ENCODE data around the gene RGS6.
"Not testable (repeated sequence)": the region's sequence is repeated elsewhere in the genome, so short reads cannot be mapped to it uniquely, and the experiment has no call there.

The RGS6 gene

GRCh38 chr14:71938273-71938672 is 6.0 kb downstream of the RGS6 start:
- not testable (repeated sequence) for H2AK5ac ChIP-seq (ENCODE audit: low read length, severe bottlenecking); H2BK120ac ChIP-seq (ENCODE audit: low read depth, low read length); H2BK12ac ChIP-seq (ENCODE audit: low read length in 2 of 2); H3K79me1 ChIP-seq (replicated peaks; ENCODE audit: low read length, poor library complexity, severe bottlenecking); H2BK5ac ChIP-seq (ENCODE audit: low read depth, low read length, poor library complexity, severe bottlenecking); H3K4me1 ChIP-seq (ENCODE audit: control insufficient read depth, insufficient read depth, low read depth, low read length); H2BK15ac ChIP-seq (ENCODE audit: low read depth, poor library complexity, severe bottlenecking); H3K27ac ChIP-seq (ENCODE audit: low read length, poor library complexity, severe bottlenecking); H3K9me3 ChIP-seq (ENCODE audit: control insufficient read depth, low read length); H3K9ac ChIP-seq (ENCODE audit: low read length); DNase-seq; H3K14ac ChIP-seq (ENCODE audit: low read length in 2 of 2); H3K18ac ChIP-seq (ENCODE audit: low read depth in 1 of 2, low read length in 2 of 2); H3K23ac ChIP-seq (ENCODE audit: low read length in 2 of 2); H2AFZ ChIP-seq (ENCODE audit: low read depth, low read length); H3K4me2 ChIP-seq (ENCODE audit: low read length, poor library complexity, severe bottlenecking); H4K91ac ChIP-seq (ENCODE audit: low read length); H4K8ac ChIP-seq (ENCODE audit: low read length); H3K4me3 ChIP-seq (ENCODE audit: insufficient read depth in 1 of 2, low read depth in 1 of 2, low read length in 2 of 2); H3K36me3 ChIP-seq (ENCODE audit: control insufficient read depth in 1 of 2, insufficient read depth in 2 of 2, low read depth in 1 of 2, low read length in 2 of 2); H3K4ac ChIP-seq (ENCODE audit: low read depth in 1 of 2, low read length in 2 of 2)
- WGBS: 61% methylated on average over 1 of the region's 3 CpGs
- H3K27me3 ChIP-seq (ENCODE audit: control insufficient read depth in 1 of 2, insufficient read depth in 1 of 2, low read length in 2 of 2): peaks cover 9 to 14% of the 10 kb centered on the region in 2 experiments

- DNase-seq; H3K18ac ChIP-seq (ENCODE audit: low read depth in 1 of 2, low read length in 2 of 2); H3K27me3 ChIP-seq (ENCODE audit: control insufficient read depth in 1 of 2, insufficient read depth in 1 of 2, low read length in 2 of 2); H3K4me2 ChIP-seq (ENCODE audit: low read length, poor library complexity, severe bottlenecking); H2BK12ac ChIP-seq (ENCODE audit: low read length in 2 of 2); H3K79me1 ChIP-seq (replicated peaks; ENCODE audit: low read length, poor library complexity, severe bottlenecking); H3K27ac ChIP-seq (ENCODE audit: low read length, poor library complexity, severe bottlenecking); H2BK15ac ChIP-seq (ENCODE audit: low read depth, poor library complexity, severe bottlenecking); H3K9ac ChIP-seq (ENCODE audit: low read length); H3K4me3 ChIP-seq (ENCODE audit: insufficient read depth in 1 of 2, low read depth in 1 of 2, low read length in 2 of 2); H3K9me3 ChIP-seq (ENCODE audit: control insufficient read depth, low read length); H4K8ac ChIP-seq (ENCODE audit: low read length); H3K4ac ChIP-seq (ENCODE audit: low read depth in 1 of 2, low read length in 2 of 2); H2AK5ac ChIP-seq (ENCODE audit: low read length, severe bottlenecking); H4K91ac ChIP-seq (ENCODE audit: low read length); H3K36me3 ChIP-seq (ENCODE audit: control insufficient read depth in 1 of 2, insufficient read depth in 2 of 2, low read depth in 1 of 2, low read length in 2 of 2); H3K14ac ChIP-seq (ENCODE audit: low read length in 2 of 2); H3K23ac ChIP-seq (ENCODE audit: low read length in 2 of 2); H2BK120ac ChIP-seq (ENCODE audit: low read depth, low read length); H3K4me1 ChIP-seq (ENCODE audit: control insufficient read depth, insufficient read depth, low read depth, low read length); H2AFZ ChIP-seq (ENCODE audit: low read depth, low read length); H2BK5ac ChIP-seq (ENCODE audit: low read depth, low read length, poor library complexity, severe bottlenecking): not testable (repeated sequence)
- 58% methylated on average over 1 of the region's 1 CpG for WGBS
Observed at GRCh38 chr14:71939344-71939743, 7.1 kb downstream of the RGS6 start.

- not testable (repeated sequence) for H3K27me3 ChIP-seq (ENCODE audit: control insufficient read depth in 1 of 2, insufficient read depth in 1 of 2, low read length in 2 of 2); H3K14ac ChIP-seq (ENCODE audit: low read length in 2 of 2); H4K91ac ChIP-seq (ENCODE audit: low read length); H3K18ac ChIP-seq (ENCODE audit: low read depth in 1 of 2, low read length in 2 of 2); H3K27ac ChIP-seq (ENCODE audit: low read length, poor library complexity, severe bottlenecking); H3K4me3 ChIP-seq (ENCODE audit: insufficient read depth in 1 of 2, low read depth in 1 of 2, low read length in 2 of 2); H3K4ac ChIP-seq (ENCODE audit: low read depth in 1 of 2, low read length in 2 of 2); H3K9ac ChIP-seq (ENCODE audit: low read length); H3K36me3 ChIP-seq (ENCODE audit: control insufficient read depth in 1 of 2, insufficient read depth in 2 of 2, low read depth in 1 of 2, low read length in 2 of 2); H4K8ac ChIP-seq (ENCODE audit: low read length); H2BK120ac ChIP-seq (ENCODE audit: low read depth, low read length); H2AK5ac ChIP-seq (ENCODE audit: low read length, severe bottlenecking); H2BK15ac ChIP-seq (ENCODE audit: low read depth, poor library complexity, severe bottlenecking); H2AFZ ChIP-seq (ENCODE audit: low read depth, low read length); H3K4me2 ChIP-seq (ENCODE audit: low read length, poor library complexity, severe bottlenecking); H3K23ac ChIP-seq (ENCODE audit: low read length in 2 of 2); H3K4me1 ChIP-seq (ENCODE audit: control insufficient read depth, insufficient read depth, low read depth, low read length); H3K9me3 ChIP-seq (ENCODE audit: control insufficient read depth, low read length); H2BK5ac ChIP-seq (ENCODE audit: low read depth, low read length, poor library complexity, severe bottlenecking); H3K79me1 ChIP-seq (replicated peaks; ENCODE audit: low read length, poor library complexity, severe bottlenecking); DNase-seq; H2BK12ac ChIP-seq (ENCODE audit: low read length in 2 of 2)
Observed at GRCh38 chr14:71940500-71940899, 8.3 kb downstream of the RGS6 start.

GRCh38 chr14:71941616-71942015 is 9.4 kb downstream of the RGS6 start:
- not testable (repeated sequence) for DNase-seq; H2BK120ac ChIP-seq (ENCODE audit: low read depth, low read length); H2BK5ac ChIP-seq (ENCODE audit: low read depth, low read length, poor library complexity, severe bottlenecking); H3K4me2 ChIP-seq (ENCODE audit: low read length, poor library complexity, severe bottlenecking); H2AK5ac ChIP-seq (ENCODE audit: low read length, severe bottlenecking); H3K23ac ChIP-seq (ENCODE audit: low read length in 2 of 2); H4K91ac ChIP-seq (ENCODE audit: low read length); H3K4me1 ChIP-seq (ENCODE audit: control insufficient read depth, insufficient read depth, low read depth, low read length); H3K27me3 ChIP-seq (ENCODE audit: control insufficient read depth in 1 of 2, insufficient read depth in 1 of 2, low read length in 2 of 2); H2BK12ac ChIP-seq (ENCODE audit: low read length in 2 of 2); H3K9ac ChIP-seq (ENCODE audit: low read length); H4K8ac ChIP-seq (ENCODE audit: low read length); H2AFZ ChIP-seq (ENCODE audit: low read depth, low read length); H3K27ac ChIP-seq (ENCODE audit: low read length, poor library complexity, severe bottlenecking); H3K9me3 ChIP-seq (ENCODE audit: control insufficient read depth, low read length); H2BK15ac ChIP-seq (ENCODE audit: low read depth, poor library complexity, severe bottlenecking); H3K4ac ChIP-seq (ENCODE audit: low read depth in 1 of 2, low read length in 2 of 2); H3K18ac ChIP-seq (ENCODE audit: low read depth in 1 of 2, low read length in 2 of 2); H3K36me3 ChIP-seq (ENCODE audit: control insufficient read depth in 1 of 2, insufficient read depth in 2 of 2, low read depth in 1 of 2, low read length in 2 of 2); H3K4me3 ChIP-seq (ENCODE audit: insufficient read depth in 1 of 2, low read depth in 1 of 2, low read length in 2 of 2); H3K14ac ChIP-seq (ENCODE audit: low read length in 2 of 2); H3K79me1 ChIP-seq (replicated peaks; ENCODE audit: low read length, poor library complexity, severe bottlenecking)
- WGBS: 58% methylated on average over 2 of the region's 2 CpGs
